ENCODE measurements around the gene ZCCHC7.
"Not testable (repeated sequence)": the region's sequence is repeated elsewhere in the genome, so short reads cannot be mapped to it uniquely, and the experiment has no call there.

ZCCHC7 gene

DNA sequence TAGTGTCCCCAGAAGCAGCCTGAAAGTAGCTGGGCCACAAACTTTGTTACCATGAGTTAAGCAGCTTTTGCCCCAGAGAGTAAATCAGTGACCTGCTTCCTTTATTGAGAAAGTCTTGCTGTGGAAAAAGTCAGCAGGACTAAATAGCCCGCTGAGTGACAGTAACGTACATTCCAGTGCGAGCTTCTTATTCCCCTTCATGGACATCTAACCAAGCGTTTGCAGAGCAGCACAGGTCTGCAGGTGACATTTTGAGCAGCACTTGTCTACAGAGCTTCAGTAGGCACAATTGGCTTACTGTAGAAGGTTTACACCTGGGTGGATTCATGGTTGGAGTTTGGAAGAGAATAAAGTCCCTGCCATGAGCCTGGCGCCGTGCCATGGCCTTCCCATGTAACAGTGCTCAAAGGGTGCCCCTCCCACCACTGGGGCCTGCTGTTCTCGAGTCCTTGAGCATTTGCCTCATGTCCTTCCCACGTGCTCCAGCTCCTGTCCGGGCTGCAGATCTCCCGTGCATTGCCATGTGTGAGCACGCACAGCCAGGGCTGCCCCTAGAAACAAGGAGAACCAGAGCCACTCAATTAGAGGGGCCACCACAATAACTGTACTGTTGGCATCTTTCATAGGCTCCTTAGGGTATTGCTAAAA, 260.8 kb downstream of the ZCCHC7 start:
- DNase-seq, result no peak

DNA sequence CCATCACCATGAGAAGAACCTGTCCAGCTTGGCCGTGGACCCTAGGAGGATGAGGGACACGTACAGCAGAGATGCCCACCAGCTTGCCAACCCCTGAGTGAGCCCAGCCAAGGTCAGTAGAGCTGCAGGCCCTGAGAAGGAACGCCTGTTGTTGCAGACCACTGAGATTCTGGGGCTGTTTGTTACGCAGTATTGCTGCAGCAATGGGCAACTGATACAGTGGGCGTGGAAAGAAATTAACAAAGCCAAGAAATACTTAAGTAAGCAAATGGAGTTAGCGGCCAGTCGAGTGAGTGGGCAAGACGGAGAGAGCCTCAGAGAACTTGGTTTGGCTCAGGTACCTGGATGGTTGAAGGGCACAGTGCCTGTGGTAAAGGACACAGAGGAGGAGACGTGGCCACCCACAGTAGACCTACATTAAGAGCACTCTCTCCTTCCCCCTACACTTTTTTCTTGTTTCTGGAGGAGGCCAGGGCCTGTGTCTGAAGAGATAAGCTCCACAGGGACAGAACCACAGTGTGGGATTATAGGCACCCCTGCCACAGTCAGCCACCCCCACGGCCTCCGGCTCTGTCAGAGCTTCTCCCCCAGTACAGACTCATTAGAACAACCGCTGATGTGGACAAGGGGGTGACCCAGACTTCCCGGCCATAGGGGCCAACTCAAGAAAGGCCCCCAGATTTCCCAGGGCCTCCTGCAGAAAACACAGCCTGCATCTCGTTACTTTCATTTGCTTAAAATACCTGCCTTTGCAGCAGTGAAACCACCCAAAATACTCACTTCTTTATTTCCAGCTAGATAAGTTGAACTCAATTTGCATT, 262.0 kb downstream of the ZCCHC7 start:
- DNase-seq, result no peak

DNA sequence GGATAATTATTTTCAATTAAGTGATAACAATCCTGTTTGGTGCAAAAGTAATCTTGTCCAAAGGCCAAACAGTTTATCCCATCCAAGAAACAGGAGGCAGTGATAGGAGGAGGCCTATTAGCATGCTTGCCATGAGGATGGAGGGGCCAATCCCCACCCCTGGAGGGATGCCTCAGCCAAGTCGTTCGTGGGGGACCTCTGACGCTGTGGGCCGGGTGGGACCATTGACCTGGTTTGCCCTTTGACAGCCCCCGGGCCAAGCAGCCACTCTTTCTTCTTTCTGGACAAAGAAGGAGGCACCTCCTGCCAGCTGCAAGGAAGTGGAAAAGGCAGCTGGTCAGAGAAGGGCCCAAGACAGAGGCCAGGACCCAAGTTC, 262.6 kb downstream of the ZCCHC7 start:
- no peak for DNase-seq

DNA sequence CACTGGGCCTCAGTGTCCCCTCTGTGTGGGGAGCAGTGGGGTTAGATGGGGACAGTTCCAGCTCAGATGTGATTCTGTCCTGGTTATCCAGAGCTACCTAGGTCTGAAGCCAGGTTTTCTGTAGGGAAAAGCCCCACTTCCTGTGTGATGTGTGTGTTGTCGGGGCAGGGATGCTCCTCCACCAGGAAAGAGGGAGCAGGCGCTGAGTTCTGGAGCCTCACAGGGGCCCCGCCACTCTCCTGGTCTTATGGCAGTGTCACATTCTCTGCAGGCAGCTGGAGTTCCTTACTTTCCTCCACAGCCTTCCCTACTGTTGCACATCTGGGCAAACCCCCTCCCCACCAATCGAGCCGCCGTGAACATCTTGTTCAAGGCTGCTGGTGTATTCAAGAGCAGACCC, 263.0 kb downstream of the ZCCHC7 start:
- no peak for DNase-seq

DNA sequence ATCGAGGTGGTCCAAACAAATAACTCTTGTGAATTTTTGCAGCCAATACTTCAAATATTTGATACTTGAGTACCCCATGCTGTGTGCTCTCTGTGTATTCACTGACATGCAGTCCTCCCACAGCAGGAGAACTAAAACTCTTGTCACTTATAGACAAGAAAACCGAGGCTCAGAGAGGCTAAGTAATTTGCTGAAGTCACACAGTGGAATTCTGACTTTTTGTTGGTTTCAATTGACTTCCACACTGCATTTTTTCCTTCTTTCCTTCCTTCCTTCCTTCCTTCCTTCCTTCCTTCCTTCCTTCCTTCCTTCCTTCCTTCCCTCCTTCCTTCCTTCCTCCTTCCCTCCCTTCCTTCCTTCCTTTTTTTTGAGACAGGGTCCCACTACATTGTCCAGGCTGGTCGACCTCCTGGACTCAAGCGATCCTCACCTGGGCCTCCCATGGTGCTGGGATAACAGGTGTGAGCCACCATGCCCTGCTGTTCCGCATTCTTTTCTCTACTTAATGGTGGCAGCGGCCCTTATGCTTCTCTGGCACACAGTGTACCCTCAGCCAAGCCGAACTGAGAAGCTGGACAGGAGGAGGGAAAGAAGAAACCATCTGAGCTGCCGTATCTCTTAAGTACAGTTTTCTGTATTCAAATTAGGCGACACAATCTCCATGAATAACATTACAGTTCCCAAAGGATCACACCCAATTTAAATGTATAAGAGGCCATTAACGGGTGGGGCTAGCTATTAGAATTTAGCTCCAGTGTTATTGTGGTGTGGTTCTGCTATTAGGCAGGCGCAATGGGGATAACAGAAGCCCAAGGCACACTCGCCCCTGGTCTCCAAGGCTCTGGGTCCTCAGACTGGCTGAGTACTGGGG, 263.7 kb downstream of the ZCCHC7 start:
- no peak for DNase-seq

DNA sequence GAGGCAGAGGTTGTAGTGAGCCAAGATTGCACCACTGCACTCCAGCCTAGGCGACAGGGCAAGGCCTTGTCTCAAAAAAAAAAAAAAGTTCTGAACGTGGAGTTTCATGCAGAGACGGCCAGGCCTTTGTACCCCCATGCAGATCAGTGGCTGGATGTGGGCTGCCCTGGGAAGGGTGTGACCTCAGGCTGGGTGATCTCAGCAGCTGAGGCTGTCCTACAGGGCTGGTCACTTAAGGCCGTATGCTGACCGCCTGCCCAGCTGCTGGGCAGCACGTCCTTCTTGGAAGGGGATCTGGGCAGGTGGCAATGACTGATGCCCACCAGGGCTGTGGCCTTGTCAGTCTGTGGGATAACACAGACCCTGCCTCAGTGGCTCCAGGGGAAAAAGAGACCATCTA, 264.9 kb downstream of the ZCCHC7 start:
- DNase-seq, result no peak

DNA sequence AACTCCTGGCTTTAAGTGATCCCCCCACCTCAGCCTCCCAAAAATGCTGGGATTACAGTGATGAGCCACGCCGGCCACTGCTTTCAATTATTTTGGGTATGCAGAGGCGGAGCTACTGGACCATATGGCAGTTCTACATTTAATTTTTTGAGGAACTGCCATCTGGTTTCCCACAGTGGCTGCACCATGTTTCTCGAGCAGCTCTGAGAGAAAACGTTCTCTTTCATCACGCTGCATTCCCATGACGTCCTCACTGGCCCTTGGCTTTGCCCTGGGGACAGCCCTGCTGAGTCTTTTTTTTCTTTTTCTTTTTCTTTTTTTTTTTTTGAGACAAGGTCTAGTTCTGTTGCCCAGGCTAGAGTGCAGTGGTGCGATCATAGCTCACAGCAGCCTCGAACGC, 266.6 kb downstream of the ZCCHC7 start:
- no peak for DNase-seq

DNA sequence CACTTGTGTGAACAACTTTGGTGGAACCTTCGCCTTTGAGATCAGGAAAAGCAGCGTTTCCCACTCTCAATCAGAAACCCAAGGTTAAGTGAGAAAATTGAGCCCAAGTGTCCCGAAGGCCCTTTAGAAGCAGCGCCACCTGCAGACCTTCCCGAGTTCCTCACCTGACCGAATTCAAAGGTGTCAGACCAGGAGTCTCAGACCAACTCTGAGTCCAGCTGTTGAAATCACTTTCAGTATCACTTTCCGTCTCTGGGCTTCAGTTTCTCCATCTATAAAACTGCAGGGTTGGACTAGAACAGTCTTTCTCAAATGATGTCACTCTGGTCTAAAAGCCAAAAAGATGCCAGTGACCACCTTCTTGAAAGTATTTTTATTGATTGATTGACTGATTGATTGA, 270.4 kb downstream of the ZCCHC7 start:
- DNase-seq, result no peak

DNA sequence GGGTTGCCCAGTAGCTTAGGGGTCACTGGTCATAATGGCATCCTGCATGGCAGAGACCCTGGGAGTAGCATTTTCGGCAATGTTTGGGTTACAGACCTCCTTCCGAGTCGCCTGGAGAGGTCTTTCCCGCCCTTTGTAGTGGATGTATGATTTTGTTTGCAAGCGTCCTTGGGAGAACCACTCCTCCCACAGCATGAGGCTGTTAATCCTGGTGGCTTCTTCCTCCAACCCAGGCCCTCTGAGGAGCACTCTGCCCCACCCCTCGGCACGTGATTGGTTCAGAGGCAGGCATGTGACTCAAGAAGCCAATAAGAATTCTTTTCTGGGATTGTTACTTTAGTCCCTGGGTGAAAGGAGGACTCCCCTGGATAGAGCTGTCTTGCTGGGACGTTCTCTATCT, 271.9 kb downstream of the ZCCHC7 start:
- DNase-seq, result no peak

DNA sequence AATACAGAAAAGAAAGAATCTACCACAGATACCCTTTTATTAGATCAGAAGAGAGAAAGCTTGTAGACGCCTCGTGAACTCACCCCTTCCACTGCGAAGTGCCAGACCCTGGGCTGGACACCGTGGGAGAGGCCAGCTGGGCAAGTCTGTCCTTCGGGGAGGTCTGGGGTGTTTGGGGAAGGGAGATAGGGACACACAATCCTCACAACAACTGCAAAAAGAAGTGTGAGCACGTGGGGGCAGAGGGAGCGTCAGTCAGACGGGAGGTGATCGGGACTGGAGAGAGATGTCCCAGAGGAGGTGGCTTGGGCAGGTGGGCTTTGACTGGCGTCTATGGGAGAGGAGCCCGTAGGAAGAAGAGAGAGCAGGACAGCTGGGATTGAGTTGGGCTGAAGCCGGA, 274.9 kb downstream of the ZCCHC7 start:
- DNase-seq, result no peak

DNA sequence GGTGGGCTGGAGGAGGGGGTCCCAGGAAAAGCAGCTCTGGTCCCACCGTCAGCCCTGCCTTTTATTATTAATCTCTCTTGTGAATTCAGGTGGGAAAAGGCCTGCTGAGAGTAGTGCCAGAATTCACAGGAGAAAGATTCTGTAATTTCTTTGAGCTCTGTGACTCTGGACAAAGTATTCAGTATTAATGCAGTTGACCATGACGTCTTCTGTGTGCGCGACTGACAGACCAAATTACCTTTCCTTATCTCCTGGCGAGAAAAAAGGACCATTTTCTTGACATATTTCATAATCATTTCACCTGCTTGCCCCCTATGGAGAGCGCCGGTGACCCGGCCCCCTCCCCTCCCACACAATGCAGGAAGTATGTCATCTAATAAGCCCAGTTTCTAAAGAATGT, 275.3 kb downstream of the ZCCHC7 start:
- no peak for DNase-seq

DNA sequence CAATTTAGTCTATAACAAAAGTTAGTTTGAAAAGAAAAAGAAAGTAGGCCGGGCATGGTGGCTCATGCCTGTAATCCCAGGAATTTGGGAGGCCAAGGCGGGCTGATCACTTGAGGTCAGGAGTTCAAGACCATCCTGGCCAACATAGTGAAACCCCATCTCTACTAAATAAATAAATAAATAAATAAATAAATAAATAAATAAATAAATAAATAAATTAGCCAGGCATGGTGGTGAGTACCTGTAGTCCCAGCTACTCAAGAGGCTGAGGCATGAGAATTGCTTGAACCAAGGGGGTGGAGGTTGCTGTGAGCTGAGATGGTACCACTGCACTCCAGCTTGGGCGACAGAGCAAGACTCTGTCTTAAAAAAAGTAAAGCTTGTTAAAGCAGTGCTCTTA, 277.6 kb downstream of the ZCCHC7 start:
- not testable (repeated sequence) for DNase-seq

DNA sequence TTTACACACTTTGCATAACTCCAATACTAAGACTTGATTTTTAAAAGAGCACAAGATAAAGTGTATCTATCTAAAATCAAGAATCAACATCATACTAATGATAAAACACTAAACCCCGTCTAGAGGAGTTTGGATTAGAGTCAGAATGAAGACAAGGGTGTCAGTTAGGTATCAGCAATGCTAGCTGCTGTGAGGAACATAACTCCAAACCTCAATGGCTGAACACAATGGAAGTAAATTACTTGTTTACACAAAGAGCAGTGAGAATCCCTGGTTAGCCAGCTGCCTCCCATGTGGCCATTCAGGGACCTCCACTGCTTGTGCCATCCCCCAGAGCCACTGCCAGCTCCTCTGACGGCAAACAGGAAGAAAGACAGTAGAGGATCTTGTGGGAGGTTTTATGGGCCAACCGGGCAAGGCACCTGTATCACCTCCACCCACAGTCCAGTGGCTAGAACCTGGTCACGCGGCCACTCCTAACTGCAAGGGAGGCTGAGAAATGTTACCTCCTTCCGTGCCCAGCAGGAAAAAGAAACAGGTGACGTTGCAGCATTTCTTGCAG, 278.2 kb downstream of the ZCCHC7 start:
- no peak for DNase-seq

DNA sequence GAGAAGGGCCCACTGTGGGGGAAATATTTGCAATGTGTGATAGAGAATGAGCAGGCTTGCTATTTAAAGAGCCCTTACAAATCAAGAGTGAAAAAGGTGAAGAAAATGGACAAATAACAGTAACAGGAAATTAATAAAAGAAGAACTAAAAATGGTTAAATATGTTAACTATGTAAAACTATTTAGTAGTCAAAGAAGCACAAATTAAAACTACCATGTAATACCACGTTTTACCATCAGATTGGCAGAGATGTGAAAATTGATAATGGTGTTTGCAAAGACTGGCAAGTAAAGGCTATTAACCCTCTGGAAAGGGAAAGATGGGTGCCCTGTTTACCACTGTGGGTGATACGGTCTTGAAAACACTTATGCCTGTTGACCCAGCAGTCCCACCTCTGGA, 279.0 kb downstream of the ZCCHC7 start:
- DNase-seq, result no peak

DNA sequence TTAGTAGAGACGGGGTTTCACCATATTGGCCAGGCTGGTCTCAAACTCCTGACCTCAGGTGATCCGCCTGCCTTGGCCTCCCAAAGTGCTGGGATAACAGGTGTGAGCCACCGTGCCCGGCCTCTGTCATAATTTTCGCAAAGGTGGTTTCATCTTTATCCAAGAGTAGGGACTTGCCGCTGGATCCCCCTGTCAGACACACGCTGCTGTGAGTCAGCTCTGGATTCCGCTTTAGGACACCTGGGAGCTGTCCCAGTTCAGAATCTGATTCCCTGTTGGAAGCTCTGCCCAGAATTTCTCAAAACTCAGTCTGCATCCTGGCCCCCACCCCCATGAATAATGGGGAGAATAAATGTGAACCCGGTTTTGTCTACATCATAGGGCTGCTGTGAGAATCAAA, 284.2 kb downstream of the ZCCHC7 start:
- no peak for DNase-seq

DNA sequence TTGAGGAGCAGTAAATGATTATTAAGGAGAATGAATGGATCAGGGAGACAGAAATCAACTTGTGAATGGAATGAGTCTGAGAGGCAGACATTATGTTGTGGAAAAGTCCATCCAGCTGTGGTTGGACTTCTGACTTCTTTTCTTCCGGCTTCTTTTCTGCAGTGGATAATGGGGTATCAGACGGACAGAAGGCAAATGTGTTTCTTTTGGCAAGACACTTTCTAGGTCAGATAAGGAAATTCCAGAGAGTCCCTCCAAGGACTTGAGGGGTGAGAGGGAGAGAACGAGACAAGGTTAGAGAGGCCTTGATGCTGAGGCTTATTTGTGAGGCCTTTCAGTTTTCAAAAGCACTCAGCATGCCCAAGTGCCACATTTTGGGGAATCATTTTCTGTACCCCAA, 285.0 kb downstream of the ZCCHC7 start:
- no peak for DNase-seq

DNA sequence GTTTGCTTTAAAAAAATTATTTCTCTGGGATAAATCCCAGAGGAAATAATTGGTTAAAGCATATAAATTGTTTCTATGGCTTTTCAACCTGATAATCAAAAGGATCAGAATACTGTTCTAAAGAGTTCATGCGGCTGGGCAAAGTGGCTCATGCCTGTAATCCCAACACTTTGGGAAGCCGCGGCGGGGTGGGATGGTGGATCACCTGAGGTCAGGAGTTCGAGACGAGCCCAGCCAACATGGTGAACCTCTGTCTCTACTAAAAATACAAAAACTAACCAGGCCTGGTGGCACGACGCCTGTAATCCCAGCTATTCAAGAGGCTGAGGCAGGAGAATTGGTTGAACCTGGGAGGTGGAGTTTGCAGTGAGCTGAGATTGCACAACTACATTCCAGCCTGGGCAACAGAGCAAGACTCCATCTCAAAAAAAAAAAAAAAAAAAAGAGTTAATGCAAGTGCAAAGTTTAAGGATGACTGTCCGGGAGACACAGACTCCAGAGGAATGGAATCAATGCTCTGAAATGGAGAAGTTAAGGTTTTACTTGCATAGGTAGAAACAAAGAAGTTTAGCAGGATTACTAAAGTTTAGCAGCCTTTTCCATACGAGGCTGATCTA, 285.5 kb downstream of the ZCCHC7 start:
- DNase-seq, result no peak

DNA sequence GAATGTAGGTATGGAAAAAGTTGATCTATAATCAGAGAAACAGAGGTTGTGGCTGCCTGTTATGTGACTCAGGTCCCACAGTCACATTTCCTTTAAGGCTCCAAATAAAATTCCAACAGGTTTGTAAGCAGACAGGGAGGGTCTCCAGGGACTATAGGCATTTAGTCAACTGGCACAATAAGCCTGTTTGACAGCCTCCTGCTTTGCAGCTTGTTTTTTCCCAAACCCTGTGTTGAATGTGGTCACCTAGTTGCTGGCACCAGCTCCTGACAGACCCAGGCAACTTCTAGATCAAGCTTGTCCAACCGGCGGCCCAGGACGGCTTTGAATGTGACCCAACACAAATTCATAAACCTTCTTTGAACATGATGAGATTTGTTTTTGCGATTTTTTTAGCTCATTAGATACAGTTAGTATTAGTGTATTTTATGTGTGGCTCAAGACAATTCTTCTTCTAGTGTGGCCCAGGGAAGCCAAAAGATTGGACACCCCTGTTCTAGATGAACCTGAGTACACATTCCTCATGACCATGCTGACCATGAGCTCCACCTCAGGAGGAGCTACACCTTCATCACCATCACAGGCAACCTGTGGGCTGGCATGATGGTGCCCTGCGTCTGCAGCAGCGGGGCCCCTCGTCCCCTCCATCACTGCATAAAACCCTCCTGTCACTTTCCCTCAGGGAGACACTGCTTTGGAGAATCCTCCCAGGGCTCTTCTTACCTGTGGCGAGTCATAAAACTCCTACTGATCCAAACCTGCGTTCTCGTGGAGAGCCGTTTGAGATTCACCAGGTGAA, 286.4 kb downstream of the ZCCHC7 start:
- no peak for DNase-seq

DNA sequence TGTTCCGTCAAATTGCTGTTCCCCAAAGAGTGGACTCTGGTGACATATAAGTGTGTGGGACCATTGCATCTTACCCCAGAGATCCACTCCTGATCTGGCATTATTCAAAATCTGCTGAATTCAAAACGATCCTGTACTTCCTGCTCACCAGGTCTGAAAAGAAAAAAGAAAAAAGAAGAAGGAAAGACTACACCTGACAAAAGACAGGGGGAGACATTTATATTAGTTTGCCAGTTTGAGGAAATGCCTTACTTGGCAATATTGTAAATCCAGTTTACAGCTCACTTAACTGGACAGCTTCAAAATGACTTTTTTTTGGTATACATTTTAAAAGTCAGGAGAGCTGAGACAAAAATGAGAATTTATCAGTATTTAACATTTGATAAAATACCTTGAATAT, 287.1 kb downstream of the ZCCHC7 start:
- DNase-seq, result no peak
